Common myeloid progenitor, CD34-positive (primary cell): ENCODE results near the gene TBPL1.
"Not testable (repeated sequence)": the region's sequence is repeated elsewhere in the genome, so short reads cannot be mapped to it uniquely, and the experiment has no call there.

Experiments used
- CTCF ChIA-PET: fragments of 350-600 bp; sonication (Branson Sonifier 250); formaldehyde crosslinking; loops from one replicate; lab custom pipeline; 2021; ENCODE audit warnings: antibody characterized with exemption; lab: Charles Lee
- POLR2A ChIA-PET: fragments of 350-600 bp; sonication (Branson Sonifier 250); formaldehyde crosslinking; loops from one replicate; lab custom pipeline; 2021; ENCODE audit warnings: antibody characterized with exemption; lab: Charles Lee
- DNase-seq, 3 donors: peaks; one replicate each; pipeline versions ENCODE4 v3.0.0 to v3.0.0-alpha.2; 2013
- H3K27ac ChIP-seq, 2 experiments: 1 replicate in 1 of 2; 2 replicates in 1 of 2; pipeline ENCODE4 v1.7.0; 2013; ENCODE audit warnings: inconsistent platforms in 2 of 2, low read length in 2 of 2, mild to moderate bottlenecking in 2 of 2, low read depth in 1 of 2, moderate library complexity in 1 of 2; ENCODE audit not compliant: severe bottlenecking in 2 of 2, insufficient read depth in 1 of 2, poor library complexity in 1 of 2
- H3K27me3 ChIP-seq, 5 experiments: replicated peaks in 2 of 5; 1 replicate in 3 of 5; 2 replicates in 2 of 5; pipeline versions ENCODE4 v1.6.1 to v1.7.0; 2013; ENCODE audit warnings: low read length in 4 of 5, mild to moderate bottlenecking in 2 of 5, moderate library complexity in 2 of 5, inconsistent platforms in 1 of 5; ENCODE audit not compliant: insufficient read depth in 5 of 5, control insufficient read depth in 4 of 5
- H3K36me3 ChIP-seq, 4 experiments: 1 replicate in 2 of 4; 2 replicates in 2 of 4; pipeline versions ENCODE4 v1.6.1 to v1.7.0; 2013; ENCODE audit warnings: low read length in 3 of 4, control low read depth in 1 of 4, mild to moderate bottlenecking in 1 of 4; ENCODE audit not compliant: control insufficient read depth in 4 of 4, insufficient read depth in 4 of 4
- H3K4me1 ChIP-seq, 4 experiments: 1 replicate in 3 of 4; 2 replicates in 1 of 4; pipeline versions ENCODE4 v1.6.1 to v1.7.1; 2013; ENCODE audit warnings: low read length in 3 of 4, mild to moderate bottlenecking in 3 of 4, control low read depth in 1 of 4, inconsistent platforms in 1 of 4, moderate library complexity in 1 of 4; ENCODE audit not compliant: control insufficient read depth in 4 of 4, insufficient read depth in 4 of 4; ENCODE audit errors: control extremely low read depth in 1 of 4
- H3K4me3 ChIP-seq, 7 experiments: 1 replicate in 4 of 7; 2 replicates in 3 of 7; pipeline versions ENCODE4 v1.5.1 to v1.7.0; 2013; ENCODE audit warnings: mild to moderate bottlenecking in 7 of 7, low read length in 6 of 7, moderate library complexity in 6 of 7, inconsistent platforms in 2 of 7, low read depth in 2 of 7, control low read depth in 1 of 7; ENCODE audit not compliant: insufficient read depth in 4 of 7, control insufficient read depth in 1 of 7; ENCODE audit errors: extremely low read depth in 1 of 7
- H3K9me3 ChIP-seq, 5 experiments: 1 replicate in 4 of 5; 2 replicates in 1 of 5; pipeline versions ENCODE4 v1.6.1 to v1.7.1; 2013; ENCODE audit warnings: low read length in 4 of 5, mild to moderate bottlenecking in 2 of 5, inconsistent platforms in 1 of 5, low read depth in 1 of 5, moderate library complexity in 1 of 5; ENCODE audit not compliant: control insufficient read depth in 4 of 5, insufficient read depth in 2 of 5; ENCODE audit errors: control extremely low read depth in 1 of 5
- WGBS: methylation state at CpG from one replicate; pipeline ENCODE4 v1.1.5; 2013; ENCODE audit not compliant: insufficient coverage; 5-methylcytosine and 5-hydroxymethylcytosine counted together

TBPL1 gene

GRCh38 chr6:133964702-133965101 is 11.7 kb downstream of the TBPL1 start:
- Histone ChIP-seq H3K9me3 (no peaks in the 10 kb centered on the region), H3K27me3 (no peaks in the 10 kb centered on the region), H3K27ac (no peak overlapping the region), H3K4me3 (no peak overlapping the region), H3K36me3 (no peaks in the 10 kb centered on the region), H3K4me1 (no peaks in the 10 kb centered on the region)
- ChIA-PET POLR2A (no interaction called here), CTCF (interaction anchor here (1.1 to 5.4 kb wide), 5 partner anchors 8 to 98 kb away, joined by 3 to 39 read pairs (median 11); no protein-coding TSS in a partner anchor)
- WGBS = no CpG with 5 or more reads among the region's 4 CpGs
- DNase-seq = no peak

DNA sequence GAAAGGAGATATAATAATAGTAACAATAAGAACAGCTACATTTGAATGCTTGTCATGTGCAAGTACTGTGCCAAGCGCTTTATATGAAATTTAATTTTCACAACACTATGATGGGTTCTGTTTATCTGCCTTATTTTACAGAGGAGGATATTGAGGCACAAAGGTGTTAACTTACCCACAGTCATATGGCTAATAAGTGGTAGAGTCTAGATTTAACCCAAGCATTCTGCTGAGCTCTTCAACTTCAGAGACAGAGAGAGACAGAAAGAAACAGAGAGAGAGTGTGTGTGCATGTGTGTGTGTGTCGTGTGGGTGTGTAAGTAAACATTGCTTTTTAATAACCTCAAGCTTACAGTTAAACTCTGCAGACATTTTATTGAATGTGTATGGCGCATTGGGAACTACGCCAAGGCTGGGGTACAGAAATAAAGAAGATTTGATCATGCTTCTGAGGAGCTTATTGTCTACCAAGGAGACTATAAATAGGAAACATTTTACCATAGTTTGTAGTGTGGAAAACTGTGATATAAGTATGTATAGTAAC is 12.9 kb downstream of the TBPL1 start:
- Histone ChIP-seq H3K27ac (no peak overlapping the region), H3K27me3 (no peaks in the 10 kb centered on the region), H3K9me3 (no peaks in the 10 kb centered on the region), H3K36me3 (no peaks in the 10 kb centered on the region), H3K4me1 (no peaks in the 10 kb centered on the region), H3K4me3 (no peak overlapping the region)
- ChIA-PET CTCF (interaction anchor here (0.7 to 5.4 kb wide), 6 partner anchors 10 to 132 kb away, joined by 3 to 39 read pairs (median 5); no protein-coding TSS in a partner anchor), POLR2A (interaction anchor here (1.0 kb wide), 1 partner anchor 8 kb away, joined by 3 read pairs; no protein-coding TSS in a partner anchor)
- 100% methylated on average over 1 of the region's 4 CpGs for WGBS
- no peak for DNase-seq

- ChIA-PET POLR2A (interaction anchor here (1.0 kb wide), 1 partner anchor 9 kb away, joined by 3 read pairs; no protein-coding TSS in a partner anchor), CTCF (interaction anchor here (0.7 to 5.4 kb wide), 8 partner anchors 8 to 131 kb away, joined by 3 to 39 read pairs (median 4); no protein-coding TSS in a partner anchor)
- no peak for DNase-seq
- 88% methylated on average over 3 of the region's 5 CpGs for WGBS
- Histone ChIP-seq H3K27ac (no peak overlapping the region), H3K4me1 (no peaks in the 10 kb centered on the region), H3K36me3 (no peaks in the 10 kb centered on the region), H3K27me3 (no peaks in the 10 kb centered on the region), H3K9me3 (no peaks in the 10 kb centered on the region), H3K4me3 (no peak overlapping the region)
Measured at GRCh38 chr6:133966654-133967329, 13.8 kb downstream of the TBPL1 start.

DNA sequence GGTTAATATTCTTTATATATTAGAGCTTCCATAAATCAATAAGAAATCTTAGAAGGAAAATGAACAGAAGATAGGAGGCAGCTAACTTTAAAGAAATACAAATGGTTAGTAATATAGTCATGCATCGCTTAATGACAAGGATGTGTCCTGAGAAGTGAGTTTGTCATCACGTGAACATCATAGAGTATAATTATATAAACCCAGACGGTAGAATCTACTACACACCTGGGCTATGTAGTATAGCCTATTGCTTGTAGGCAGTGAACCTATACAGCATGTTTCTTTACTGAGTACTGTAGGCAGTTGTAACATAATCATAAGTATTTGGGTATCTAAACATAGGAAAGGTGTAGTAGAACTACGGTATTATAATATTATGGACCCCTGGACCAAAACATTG is 14.3 kb downstream of the TBPL1 start:
- Histone ChIP-seq H3K9me3 (no peaks in the 10 kb centered on the region), H3K27ac (no peak overlapping the region), H3K36me3 (no peaks in the 10 kb centered on the region), H3K27me3 (no peaks in the 10 kb centered on the region), H3K4me3 (no peak overlapping the region), H3K4me1 (no peaks in the 10 kb centered on the region)
- POLR2A ChIA-PET = no interaction called here
- DNase-seq = no peak
- 95% methylated on average over 3 of the region's 4 CpGs for WGBS
- CTCF ChIA-PET = interaction anchor here (0.7 to 5.4 kb wide), 7 partner anchors 9 to 96 kb away, joined by 3 to 39 read pairs (median 4); no protein-coding TSS in a partner anchor

DNA sequence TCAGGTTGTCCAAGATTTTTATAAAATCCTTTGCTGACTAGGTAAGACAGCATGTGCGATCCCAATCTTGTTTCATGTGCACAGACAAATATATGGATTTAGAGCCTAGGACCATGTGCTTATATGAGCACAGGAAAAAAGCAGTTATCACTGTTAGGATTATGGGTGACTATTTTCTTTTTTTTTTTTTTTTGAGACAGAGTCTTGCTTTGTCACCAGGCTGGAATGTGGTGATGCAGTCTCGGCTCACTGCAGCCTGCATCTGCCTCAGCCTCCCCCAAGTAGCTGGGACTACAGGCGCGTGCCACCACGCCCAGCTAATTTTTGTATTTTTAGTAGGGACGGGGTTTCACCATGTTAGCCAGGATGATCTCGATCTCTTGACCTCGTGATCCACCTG is 14.8 kb downstream of the TBPL1 start:
- H3K36me3 ChIP-seq, DNase-seq, POLR2A ChIA-PET, H3K4me1 ChIP-seq, H3K4me3 ChIP-seq, H3K27me3 ChIP-seq, H3K27ac ChIP-seq, H3K9me3 ChIP-seq: not testable (repeated sequence)
- CTCF ChIA-PET = interaction anchor here (0.8 to 5.4 kb wide), 3 partner anchors 16 to 95 kb away, joined by 3 to 39 read pairs (median 3); no protein-coding TSS in a partner anchor
- 100% methylated on average over 3 of the region's 8 CpGs for WGBS

- Histone ChIP-seq H3K4me3 (no peak overlapping the region), H3K36me3 (no peaks in the 10 kb centered on the region), H3K27ac (no peak overlapping the region), H3K27me3 (no peaks in the 10 kb centered on the region), H3K9me3 (no peaks in the 10 kb centered on the region), H3K4me1 (no peaks in the 10 kb centered on the region)
- ChIA-PET CTCF (interaction anchor here (0.9 to 5.4 kb wide), 7 partner anchors 11 to 128 kb away, joined by 3 to 39 read pairs (median 8); no protein-coding TSS in a partner anchor), POLR2A (no interaction called here)
- WGBS = no CpG with 5 or more reads among the region's 1 CpG
- DNase-seq = no peak
Measured at GRCh38 chr6:133969285-133969920, 16.4 kb downstream of the TBPL1 start.
